CD4-positive, alpha-beta T cell treated with Interleukin-1 beta for 1 hour (primary cell): Measurements from ENCODE around the gene DEAF1.

ENCODE experiments used
- DNase-seq, 2 donors: peaks; one replicate each; pipeline ENCODE4 v3.0.0-alpha.2; 2020 to 2022

Gene DEAF1

DNA sequence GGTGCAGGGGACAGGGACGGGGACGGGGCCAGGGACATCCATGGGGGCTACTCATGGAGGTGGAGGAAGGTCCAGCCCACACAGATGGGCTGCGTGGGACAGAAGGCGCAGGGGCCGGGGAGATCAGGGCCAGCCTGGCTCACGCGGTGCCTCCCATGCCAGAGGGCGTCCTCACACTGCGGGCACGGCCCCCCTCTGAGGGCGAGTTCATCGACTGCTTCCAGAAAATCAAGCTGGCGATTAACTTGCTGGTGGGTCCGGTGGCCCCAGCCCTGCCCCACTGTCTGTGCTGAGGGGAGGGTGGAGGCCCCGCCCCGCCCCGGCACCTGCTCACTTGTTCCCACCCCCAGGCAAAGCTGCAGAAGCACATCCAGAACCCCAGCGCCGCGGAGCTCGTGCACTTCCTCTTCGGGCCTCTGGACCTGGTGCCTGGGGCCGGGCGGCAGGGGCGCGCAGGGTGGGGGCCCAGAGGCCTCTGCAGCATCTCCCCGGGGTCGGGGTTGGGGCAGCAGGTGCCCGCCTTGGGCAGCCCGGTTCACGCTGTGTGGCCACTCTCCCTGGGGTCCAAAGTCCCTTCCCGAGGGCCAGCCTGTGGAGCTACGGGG lies 26.8 kb upstream of the DEAF1 start:
- DNase-seq, result peak; percentile 62 to 77

DNA sequence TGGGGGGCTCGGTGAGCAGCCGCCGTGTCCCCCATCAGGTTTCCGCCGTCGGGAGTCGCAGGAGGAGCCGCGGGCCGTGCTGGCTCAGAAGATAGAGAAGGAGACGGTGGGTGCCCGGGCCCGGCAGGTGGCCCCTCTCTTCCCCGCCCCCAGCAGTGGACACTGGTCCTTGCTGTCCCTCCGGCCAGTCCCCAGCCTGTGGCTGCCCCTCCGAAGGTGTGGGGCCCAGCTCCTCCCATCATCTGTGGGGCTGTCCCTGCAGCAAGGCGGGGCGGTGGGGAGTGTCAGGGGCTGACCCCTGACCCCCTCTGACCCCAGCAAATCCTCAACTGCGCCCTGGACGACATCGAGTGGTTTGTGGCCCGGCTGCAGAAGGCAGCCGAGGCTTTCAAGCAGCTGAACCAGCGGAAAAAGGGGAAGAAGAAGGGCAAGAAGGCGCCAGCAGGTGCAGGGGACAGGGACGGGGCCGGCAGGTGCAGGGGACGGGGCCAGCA lies 26.3 kb upstream of the DEAF1 start:
- DNase-seq, result no peak

DNA sequence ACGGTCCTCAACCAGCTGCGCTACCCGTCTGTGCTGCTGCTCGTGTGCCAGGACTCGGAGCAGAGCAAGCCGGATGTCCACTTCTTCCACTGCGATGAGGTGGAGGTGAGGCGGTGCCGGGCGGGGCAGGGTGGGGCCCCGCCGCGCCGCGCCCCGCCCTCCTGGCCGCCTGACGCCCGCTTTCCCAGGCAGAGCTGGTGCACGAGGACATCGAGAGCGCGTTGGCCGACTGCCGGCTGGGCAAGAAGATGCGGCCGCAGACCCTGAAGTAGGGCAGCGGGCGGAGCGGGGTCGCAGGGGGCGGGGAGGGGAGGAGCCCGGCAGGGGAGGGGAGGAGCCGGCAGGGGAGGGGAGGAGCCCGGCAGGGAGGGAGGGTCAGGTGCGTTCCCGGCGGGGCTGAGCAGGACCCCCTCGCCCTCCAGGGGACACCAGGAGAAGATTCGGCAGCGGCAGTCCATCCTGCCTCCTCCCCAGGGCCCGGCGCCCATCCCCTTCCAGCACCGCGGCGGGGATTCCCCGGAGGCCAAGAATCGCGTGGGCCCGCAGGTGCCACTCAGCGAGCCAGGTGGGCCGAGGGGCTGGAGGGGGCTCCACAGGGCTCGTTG lies 25.7 kb upstream of the DEAF1 start:
- DNase-seq, result peak; percentile 27 to 38

DNA sequence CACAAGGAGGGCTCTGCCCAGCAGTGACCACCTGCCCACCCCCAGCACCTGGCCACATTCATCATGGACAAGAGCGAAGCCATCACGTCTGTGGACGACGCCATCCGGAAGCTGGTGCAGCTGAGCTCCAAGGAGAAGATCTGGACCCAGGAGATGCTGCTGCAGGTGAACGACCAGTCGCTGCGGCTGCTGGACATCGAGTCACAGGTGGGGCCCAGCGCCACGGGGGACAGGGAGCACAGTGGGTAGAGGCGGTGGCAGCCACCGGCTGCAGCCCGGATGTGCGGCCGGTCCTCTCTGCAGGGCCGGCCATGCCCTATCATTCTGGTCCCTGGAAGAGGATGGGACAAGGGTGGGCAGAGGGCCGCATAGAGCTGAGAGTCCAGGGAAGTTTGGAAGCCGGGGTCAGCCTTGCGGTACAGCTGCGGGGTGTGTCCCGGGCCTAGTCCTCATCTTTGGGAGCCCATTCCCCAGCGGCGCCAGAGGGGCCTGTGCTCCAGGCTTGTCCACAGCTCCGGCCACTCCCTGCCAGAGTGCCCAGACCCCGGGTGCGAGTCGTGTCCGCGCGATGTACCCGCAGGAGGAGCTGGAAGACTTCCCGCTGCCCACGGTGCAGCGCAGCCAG lies 25.1 kb upstream of the DEAF1 start:
- no peak for DNase-seq

DNA sequence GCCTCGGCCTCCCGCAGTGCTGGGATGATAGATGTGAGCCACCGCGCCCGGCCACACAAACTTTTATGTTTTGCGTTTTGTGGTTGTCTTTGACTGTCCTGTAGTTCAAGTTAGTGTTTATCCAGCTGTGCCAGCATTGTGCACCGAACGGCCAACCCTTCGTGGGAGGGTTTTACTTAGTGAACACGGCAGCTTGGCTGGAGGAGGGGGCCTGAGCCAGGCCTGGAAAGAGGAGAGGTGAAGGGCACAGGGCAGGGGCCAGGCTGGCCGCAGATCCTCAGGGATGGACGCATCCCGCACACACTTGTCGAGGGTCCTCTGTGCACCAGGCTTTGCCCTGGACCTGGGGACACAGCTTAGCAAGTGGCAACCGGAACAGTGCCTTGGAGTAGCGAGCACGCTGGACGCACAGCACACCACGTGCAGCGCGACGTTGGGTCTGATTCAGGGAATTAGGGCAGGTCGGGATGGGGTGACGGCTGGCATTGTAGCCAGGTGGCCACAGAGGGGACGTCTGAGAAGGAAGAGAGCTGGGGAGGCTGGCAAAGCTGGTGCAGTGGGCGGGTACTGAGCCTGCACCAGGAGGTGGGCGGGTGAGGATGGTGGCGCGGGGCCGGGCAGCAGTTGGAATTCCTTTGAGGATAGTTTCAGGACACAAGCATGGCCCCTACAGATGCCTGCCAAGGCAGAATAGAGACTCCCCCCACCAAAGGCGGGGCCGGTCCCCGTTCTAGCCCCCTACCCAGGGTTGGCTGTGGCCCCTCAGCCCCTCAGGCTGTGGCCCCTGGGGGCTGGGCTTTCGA lies 24.4 kb upstream of the DEAF1 start:
- no peak for DNase-seq

DNA sequence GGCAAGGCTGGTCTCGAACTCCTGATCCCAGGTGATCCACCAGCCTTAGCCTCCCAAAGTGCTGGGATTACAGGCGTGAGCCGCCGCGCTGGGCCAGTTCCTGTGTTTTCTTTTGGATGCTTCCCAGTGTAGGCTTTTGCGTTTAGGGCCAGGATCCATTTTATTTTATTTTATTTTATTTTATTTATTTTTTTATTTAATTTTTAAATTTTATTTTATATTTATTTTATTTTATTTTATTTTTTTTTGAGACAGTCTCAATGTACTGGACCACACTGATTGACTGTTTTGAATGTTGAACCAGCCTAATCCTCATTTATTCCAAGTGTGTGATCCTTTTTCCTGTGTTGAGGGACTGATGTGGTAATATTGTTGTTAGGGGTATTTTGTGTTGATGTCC lies 19.4 kb upstream of the DEAF1 start:
- no peak for DNase-seq

DNA sequence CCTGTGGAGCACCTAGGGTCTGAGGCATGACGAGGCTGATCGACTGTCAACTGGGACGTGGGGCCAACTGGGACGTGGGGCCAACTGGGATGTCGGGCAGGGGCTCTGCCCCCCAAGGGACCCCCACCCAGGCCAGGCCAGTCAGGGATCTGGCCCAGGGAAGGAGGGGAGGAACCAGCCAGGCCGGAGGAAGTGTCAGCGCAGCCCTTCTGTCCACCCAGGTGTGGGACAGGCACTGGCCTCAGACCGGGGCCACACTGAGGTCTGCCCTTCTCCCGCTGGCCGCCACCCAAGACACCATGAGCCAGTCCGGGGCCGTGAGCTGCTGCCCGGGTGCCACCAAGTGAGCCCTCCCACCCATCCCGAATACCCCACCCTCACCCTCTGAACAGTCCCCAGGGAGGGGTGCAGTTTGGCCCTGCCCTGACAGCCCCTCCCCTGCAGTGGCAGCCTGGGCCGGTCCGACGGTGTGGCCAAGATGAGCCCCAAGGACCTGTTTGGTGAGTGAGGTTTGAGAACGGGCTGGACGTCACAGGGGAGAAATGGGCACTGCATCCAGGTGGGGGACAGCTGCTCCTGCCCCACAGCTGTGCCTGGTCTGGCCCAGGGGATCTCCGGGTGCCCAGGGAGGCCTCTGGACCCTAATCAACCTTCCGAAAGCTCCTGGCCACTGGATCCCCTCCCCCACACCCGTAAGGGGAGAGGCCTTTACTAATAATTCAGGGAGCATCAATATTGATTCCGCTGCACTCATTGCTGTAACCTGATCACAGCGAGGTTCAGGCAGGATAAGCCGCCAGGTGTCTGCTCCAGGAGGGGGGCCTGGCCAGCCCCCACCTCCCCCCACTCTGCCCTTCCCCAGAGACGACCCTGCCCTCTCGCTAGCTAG lies 14.3 kb upstream of the DEAF1 start:
- no peak for DNase-seq

DNA sequence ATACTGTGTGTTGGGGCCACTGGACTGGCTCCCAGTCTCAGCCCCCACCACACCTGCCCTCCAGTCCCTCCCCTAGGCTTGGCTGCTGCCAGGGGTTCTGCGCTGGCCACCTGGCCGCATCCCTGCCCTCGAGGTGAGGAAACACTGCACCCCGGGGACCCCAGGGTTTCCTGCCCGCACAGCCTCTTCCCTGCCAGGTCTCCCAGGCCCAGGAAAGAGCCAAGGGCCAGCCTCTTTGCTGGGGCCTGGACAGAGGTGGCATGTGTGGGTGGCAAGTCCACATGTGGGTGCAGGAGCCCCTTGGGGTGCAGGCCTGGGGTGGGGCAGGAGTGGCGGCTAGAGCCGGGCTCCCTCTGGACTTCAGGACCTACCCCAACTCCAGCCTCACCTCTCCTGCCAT lies 13.5 kb upstream of the DEAF1 start:
- DNase-seq, result no peak

DNA sequence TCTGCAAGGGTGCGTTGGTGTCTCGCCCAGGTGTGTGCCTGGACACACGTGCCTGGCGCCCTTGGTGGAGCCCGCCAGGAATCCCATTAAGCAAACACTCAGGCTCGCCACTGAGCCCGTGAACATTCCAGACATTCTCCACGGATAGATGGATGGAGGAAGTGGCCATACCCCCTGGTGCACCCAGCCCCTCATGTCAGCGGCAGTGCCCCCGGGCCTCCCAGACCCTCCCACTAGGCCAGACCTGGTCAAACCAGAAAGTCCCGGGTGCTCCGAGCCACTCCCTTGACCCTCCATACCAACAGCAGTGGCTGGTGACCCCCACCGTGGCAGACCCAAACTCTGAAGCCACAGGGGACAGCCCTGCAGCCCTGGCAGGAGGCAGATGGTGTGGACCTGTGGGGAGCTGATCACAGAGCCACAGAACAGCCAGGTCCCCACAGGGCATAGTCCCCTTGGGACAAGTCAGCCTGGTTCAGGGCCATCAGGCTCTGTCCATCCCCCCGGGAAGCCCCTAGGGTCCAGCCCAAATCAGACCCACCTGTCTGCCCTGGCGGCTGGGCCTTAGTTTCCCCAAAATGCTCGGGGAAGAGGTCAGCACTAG lies 12.9 kb upstream of the DEAF1 start:
- no peak for DNase-seq

DNA sequence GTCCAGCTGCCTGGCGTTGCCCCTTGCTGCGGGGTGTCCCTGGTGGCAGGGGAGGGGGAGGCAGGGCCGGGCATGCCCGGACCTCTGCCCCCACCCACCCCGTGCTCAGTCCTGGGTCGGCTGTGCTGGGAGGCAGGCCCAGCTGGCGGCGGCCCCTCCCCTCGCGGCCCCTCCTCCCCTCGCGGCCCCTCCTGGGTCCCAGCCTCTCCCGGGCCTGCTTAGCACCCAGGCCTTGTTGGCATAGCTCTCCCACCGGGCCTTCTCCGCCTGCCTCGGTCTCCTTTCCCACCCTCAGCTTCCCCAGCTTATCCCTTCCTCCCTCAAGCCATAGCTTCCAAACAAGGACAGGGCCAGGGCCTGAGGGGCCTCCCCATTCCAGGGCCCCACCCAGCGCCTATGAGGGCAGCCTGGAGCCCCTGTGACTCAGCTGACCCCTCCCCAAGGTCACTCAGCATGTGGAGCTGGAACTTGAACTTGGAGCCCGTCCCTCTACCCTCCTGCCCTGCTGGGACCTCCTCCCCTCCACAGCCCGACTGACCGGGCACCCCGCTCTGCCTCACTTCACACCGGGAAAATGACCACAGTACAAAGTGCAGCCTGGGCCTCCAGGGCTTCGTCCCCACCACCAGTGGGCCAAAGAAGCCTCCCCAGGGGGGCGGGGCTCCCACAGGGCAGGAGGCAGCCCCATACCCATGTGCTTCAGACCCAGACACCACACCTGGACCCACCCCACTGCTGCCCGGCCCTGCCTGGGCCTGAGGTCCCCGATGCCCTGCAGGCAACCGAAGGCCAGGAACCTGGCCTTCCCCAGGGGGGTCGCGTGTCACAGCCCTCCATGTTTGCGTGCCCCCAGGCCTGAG lies 12.2 kb upstream of the DEAF1 start:
- DNase-seq, result no peak

DNA sequence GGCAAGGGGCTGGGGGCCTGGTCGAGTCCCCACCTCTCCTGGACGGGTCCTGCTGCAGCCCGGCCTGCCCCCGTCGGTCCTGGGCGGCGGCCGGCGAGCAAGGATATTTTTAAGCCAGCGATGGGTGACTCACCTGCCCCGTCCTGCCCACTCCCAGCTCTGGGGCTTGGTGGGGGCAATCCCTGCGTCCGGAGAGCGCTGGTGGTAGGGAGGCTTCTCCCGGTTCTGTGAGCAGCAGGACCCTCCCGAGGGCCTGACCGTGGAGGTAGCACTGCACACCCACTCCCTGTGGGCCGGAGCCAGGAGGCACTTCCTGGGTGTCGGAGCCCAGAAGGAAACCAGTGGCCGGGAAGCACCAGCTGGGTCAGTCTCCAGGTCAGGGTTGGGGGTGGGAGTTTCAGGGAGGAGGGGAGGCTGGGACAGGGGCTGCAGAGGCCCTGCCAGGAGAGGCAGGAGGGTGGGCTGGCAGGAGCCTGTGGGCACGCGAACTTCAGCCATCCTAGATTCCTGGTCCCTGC lies 11.5 kb upstream of the DEAF1 start:
- no peak for DNase-seq

DNA sequence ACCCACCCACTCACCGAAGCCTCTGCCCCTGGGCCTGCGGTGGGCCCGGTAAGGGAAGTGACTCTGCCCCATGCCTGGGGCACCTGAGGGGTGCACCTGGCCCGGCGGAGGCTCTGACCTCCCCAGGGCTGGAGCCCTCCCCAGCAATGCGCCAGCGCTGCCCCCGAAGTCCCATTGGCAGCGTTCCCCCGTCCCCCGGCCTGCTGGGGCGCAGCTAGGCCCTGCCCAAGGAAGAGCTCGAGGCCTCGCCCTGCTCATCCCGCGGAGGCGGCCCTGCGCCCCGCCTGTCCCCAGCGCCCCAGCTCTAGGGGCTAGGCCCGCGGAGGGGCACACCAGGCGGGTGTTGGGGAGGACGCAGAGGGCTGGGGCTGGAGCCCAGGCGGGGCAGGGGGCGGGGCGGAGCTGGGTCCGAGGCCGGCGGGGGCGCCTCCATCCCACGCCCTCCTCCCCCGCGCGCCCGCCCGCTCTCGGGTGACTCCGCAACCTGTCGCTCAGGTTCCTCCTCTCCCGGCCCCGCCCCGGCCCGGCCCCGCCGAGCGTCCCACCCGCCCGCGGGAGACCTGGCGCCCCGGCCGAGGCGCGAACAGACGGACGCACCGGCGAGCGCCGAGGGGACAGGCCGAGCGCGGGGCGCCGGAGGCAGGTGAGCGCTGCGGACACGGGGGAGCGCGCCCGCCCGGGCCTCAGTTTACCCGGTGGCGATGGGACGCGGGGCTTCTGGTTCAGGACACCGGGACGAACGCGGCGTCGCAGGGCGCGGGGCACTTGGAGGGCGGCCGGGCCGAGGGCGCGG lies 10.8 kb upstream of the DEAF1 start, which contains the start of gene EPS8L2:
Gene EPS8L2 (plus strand): TSS at position 586 of the 793 bp plus-strand sequence. CDS start 3,177 bp downstream, outside the sequence.
- no peak for DNase-seq

DNA sequence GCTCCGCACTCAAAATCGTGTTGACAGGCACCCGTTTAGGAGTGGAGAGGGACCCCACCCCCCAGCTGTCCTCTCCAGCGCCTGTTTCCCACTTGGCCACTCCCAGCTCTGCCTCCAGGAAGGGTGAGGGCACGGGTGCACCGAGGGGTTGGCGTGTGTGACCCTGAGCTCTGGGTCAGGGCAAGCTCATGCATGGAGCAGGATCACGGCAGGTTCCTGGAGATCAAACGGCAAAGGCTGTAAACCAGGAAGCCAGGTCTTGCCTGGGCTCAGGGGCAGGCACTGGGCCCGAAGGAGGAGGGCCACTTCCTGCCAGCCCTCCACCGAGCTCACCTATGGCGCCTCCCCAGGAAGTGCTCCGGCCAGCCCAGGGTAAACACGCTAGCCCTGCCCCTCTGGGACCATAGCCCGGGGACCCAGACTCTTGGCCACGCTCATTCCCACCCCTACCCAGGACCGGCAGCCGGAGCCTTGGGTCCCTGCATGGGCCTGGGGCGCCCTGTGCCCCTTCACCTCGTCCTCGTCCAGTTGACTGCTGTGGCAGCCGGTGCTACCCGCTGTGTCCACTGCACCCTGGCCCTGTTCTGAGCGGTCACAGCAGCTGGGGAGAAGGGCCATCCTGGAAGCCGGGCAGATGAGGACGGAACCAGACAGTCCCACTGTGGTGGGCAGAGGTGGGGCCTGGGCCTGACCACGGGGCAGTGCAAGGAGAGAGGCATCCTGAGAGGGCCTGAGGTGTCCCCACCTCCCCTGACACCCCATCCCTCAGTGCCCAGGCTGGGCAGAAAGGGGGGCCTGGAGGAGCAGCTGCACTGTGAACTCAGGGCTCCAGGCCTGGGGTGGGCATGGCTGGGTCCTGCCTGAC lies 10.0 kb upstream of the DEAF1 start:
- DNase-seq, result no peak

DNA sequence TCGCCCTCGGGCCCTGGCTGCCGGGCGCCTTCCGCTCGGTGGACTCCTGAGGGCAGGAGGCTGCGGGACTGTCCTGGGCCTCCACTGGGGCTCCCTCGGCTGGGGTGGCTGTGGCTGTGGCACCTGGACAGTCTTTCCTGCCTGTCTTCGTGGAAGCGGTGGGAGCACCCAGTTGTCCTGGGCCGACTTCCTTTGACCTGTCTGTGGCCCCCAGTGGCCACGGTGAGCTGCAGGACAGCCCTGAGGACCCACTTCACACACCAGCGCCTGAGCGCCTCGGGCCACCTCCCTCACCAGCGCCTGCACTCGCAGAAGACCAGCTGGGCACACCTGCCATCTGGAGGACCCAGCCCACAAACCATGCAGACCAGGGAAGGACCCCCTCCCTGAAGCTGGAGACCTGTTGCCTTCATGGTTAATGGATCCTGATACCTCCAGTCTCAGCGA lies 9.2 kb upstream of the DEAF1 start:
- DNase-seq, result no peak

DNA sequence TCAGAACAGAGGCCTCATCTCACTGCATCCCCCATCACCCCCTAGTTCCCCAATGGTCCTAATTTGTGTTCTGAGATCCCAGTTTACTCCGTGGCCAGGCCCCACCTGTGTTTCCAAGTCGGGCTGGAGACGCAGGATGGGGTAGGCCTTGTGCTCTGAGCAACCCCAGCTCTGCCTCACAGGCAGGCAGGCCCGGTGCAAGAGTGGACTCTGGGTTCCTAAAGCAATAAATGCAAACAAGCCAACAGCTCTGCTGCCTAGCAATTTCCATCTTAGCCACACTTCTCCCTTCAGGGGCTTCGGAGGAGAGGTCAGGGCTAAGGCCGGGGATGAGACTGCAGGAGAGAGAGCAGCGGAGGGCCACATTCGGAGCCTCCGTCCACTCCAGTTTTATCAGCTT lies 8.5 kb upstream of the DEAF1 start:
- no peak for DNase-seq

DNA sequence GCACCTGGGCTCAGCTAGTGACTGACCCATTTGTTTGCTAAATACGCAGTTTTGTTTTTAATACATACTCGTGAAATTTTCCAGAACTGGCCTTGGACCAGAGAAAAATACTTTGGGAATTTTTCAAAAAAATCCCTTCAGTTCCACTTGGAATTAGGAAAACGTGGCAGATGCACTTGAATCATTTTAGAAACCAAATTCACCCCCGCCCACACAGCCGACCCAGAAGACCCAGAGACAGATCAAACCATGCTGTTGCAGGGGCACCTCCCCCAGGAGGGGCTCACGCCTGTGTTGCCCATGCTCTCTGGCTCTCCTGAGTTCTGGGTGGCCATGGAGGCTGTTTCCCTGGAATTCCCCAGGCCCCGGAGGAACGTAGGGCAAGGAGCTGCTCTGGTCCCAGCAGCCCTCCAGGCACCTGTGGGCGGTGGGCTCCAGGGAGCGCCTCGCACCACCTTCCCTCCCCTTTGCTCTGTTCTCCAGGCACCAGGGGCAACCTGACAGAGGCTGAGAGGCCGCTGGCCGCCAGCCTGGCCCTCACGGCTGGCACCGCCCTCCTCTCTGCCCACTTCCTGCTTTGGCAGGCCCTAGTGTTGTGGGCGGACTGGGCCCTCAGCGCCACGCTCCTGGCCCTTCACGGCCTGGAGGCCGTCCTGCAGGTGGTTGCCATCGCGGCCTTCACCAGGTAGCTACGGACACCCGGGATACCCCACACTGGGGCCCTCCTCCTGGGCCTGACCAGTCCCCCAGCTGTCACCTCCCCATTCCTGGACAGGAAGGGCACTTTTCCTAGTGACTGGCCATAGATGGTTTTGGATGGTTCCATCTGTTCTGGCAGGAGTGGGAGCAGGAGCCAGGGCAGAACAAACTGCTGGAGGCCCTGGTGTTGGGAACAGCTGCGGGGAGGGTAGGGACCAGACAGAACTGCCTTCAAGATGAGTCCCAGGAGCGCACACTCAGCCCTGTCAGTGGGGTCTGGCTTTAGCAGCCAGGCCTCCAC lies 7.7 kb upstream of the DEAF1 start:
- DNase-seq, result no peak

DNA sequence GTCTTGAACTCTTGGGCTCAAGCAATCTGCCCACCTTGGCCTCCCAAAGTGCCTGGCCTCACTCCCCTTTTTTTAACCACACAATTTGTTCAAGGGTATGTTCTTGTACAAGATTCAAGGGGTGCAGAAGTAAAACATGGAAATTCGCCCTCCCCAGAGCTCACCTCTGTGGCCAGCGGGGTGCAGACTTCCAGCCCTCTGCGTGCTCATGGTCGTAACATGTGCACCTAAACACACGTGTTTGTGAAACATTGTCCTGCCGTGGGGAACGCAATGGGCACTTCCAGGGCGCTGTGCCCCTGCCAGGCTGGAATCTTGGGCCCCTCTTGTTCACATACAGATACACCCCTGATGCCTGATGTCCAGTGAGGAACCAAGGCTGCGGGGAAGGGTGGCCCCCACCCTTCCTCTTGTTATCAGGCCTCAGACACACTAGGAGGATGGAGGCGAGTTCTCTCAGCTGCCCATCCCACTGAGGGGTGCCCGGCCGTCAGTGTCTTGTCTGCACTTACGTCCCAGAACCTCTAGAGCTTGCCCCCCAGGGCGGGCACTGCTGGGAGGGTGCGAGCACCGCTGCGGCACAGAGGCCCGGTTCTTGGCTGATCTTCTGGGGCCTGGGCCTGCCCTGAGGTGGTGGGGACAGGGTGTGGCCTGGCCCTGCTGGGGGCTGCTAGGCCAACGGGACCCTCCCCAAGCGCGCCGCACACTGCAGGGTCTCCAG lies 6.9 kb upstream of the DEAF1 start:
- DNase-seq, result no peak
